ENCODE data around the gene CNDP2.

CNDP2 gene

DNA sequence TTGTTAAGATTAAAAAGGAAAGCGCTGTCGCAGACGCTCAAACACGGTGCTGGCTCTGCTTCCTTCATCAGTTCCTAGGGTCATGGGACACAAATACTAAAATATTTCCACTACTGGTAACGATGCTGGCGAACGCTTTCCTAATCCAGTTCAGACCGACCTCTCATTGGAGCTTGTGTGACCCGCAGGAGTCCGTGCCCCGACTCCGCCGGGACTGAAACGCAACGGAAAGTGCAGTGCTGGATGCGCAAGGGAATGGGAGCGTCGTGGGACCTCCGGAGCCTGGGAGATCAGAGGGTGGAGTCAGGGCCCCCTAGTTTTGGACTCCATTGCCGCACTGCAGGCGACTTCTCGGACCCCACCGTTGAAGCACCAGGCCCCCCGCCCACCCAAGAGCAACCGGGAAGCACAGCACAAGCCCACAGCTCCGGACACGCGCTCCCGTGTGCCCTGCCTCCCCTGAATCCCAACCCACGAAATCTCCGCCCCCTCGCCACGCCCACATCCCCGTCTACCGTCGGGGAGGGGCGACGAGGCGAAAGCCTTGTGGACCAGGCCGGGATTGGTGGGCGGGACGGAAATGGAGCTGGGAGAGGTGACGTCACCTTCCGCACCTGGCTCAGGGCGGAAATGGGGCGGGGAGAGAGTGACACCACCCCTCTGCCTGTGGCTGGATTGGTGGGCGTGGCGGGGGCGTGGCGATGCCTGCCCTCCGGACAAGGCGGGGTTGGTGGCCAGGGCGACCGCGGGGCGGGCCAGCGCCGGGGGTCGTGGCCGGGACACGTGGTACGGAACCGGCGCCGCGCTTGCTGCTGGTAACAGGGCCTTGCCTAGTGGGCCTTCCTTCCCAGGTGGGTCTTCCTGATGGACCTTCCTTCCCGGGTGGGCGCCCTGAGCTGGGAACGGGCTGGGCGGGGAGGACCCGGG is at the start of gene CNDP2:
Gene CNDP2, plus strand, starts transcription at position 783 of the 927 bp plus-strand sequence. CDS start 3,611 bp downstream, outside the sequence.
- TF ChIP-seq ZFX (IDR thresholded peaks at IDR 0.05; ENCODE audit: borderline replicate concordance) (no peak), CTCF (IDR thresholded peaks at IDR 0.05) (no peak)
- H3K27ac ChIP-seq: peak within 1 kb of the TSS; percentile 73

GRCh38 chr18:74446631-74447403 is 49.3 kb upstream of the CNDP2 start:
- no peak for TF ChIP-seq CTCF (IDR thresholded peaks at IDR 0.05)
- TF ChIP-seq ZFX (IDR thresholded peaks at IDR 0.05; ENCODE audit: borderline replicate concordance): no peak

DNA sequence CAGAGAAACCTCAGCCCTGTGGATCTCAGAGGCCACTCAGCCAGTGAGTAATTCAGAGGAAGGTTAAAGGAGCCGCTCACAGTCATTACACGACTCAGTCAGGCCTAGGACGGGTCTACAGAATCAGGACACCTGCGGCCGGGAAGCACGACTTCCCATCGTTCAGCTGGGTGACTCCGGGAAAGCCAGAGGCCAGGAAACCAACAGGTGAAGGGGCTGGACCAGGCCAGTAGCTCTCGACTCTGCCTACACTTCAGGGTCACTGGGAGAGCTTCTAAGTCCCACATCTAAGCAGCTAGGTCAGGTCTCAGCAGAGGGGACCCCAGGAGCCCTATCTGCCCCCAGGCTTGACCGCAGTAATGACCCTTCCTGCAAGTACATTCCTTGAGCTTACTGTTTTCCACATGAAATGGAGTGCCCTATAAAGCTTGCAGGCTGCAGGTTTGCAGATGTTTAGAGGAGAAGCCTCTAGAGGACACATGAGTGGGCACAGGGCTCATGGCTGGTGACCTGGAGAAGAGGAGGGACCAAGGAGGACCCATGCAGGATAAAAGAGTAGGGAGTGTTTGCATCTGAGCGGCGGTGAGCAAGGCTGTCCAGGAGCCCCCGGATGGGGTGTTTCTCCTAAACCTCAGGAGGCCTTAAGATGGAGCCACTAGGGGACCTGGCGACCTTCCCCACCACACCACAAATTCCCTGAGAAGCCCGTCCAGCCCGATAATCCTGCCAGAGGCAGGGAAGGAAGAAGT is 48.6 kb upstream of the CNDP2 start:
- no peak overlapping the region for H3K27ac ChIP-seq
- no peak for TF ChIP-seq CTCF (IDR thresholded peaks at IDR 0.05)

More at GRCh38 chr18:74446631-74447403, 49.3 kb upstream of the CNDP2 start:
- no peak overlapping the region for H3K27ac ChIP-seq

DNA sequence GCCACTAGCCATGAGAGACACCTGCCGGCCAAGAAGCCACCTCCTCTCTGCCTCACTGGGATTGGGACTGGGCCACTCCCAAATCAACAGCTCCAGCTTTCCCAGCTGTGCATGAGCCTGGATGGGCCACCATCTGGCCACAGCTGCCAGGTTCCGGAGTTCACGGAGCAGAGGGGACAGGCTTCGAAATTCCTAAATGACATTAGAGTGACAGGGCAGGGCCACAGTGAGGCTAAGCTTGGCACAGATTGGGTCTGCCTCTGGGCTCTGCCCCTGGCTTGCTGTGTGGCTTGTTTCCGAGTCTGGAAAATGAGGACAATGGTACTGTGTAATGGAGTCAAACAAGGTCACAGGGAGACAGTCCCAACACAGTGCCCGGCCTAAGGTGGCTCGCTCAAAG is 45.5 kb upstream of the CNDP2 start:
- no peak overlapping the region for H3K27ac ChIP-seq
- no peak for TF ChIP-seq ZFX (IDR thresholded peaks at IDR 0.05; ENCODE audit: borderline replicate concordance)
- TF ChIP-seq CTCF (IDR thresholded peaks at IDR 0.05): no peak

- TF ChIP-seq CTCF (IDR thresholded peaks at IDR 0.05) (no peak), ZFX (IDR thresholded peaks at IDR 0.05; ENCODE audit: borderline replicate concordance) (no peak)
- no peak overlapping the region for H3K27ac ChIP-seq
Measured at GRCh38 chr18:74451148-74451547, 45.0 kb upstream of the CNDP2 start.

DNA sequence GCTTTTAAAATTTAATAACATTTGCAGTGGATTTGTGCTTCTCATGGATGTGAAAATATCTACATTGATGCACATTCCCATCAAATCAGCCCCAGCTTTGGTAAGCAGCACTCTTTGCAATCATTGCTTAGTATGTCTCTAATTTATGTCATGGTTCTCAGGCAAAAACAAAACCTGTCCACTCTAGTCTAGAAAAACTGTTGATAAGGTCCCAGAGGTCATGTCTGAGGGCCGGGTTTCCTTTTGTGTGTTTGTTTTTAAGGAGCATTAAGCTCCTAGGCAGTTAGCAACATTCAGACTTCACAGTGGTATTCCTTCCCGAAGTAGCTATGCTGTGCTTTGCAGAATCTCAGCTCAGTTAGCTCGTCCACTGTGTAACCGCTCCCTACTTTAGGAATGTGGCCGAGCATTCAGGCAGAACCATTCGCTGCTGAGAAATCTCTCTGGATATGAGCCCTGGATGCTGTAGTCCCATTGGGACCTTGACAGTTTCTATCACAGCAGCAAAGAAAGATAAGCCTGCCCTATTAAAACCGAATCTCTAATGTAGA is 43.1 kb upstream of the CNDP2 start:
- TF ChIP-seq ZFX (IDR thresholded peaks at IDR 0.05; ENCODE audit: borderline replicate concordance) (no peak), CTCF (IDR thresholded peaks at IDR 0.05) (no peak)

More for the DNA sequence above, 43.1 kb upstream of the CNDP2 start:
- H3K27ac ChIP-seq: no peak overlapping the region

Data from 22Rv1 (cell line).